ENCODE measurements around the gene MAST2. TPM values are rescaled to one million over a fixed set of nuclear protein-coding genes. Genes with fewer than 3 reads are reported as not detected.

Gene MAST2
- total RNA-seq, 120 experiments from 2014 or later, result 30.0 to 79.1 (median 44.2) TPM

Other genes with a start within 250 kb of the MAST2 start
- 100 to 1,000 TPM in 41 of 120 experiments, 10 to 100 TPM in 79; 47.7 to 170 (median 91.5) TPM for gene NASP, start 219.6 kb upstream of the MAST2 start, total RNA-seq
- 1 to 10 TPM in 110 of 120 experiments, under 1 TPM in 10; 0.59 to 6.5 (median 2.2) TPM for gene CCDC17, start 179.6 kb upstream of the MAST2 start, total RNA-seq
- gene GPBP1L1, start 117.1 kb upstream of the MAST2 start, total RNA-seq, result 100 to 1,000 TPM in 10 of 120 experiments, 10 to 100 TPM in 110; 67.0 to 120 (median 87.2) TPM
- 10 to 100 TPM; 10.8 to 25.2 (median 17.7) TPM for gene TMEM69, start 115.4 kb upstream of the MAST2 start, total RNA-seq
- 10 to 100 TPM in 118 of 120 experiments, 1 to 10 TPM in 2; 9.4 to 25.7 (median 16.6) TPM for gene IPP, start 53.0 kb upstream of the MAST2 start, total RNA-seq